Mesendoderm (in vitro differentiated cells): Measurements from ENCODE around the gene ALAS1.

Experiments
- DNase-seq: peaks from one replicate; pipeline ENCODE4 v3.0.0; 2013
- H2AK5ac ChIP-seq: 2 replicates; pipeline ENCODE4 v1.6.1; 2013; ENCODE audit warnings: low read length, inconsistent platforms
- H2BK120ac ChIP-seq: 2 replicates; pipeline ENCODE4 v1.6.1; 2013; ENCODE audit warnings: low read depth, mild to moderate bottlenecking, low read length, moderate library complexity, mixed read lengths
- H2BK15ac ChIP-seq: replicated peaks from 2 replicates; pipeline ENCODE4 v1.6.1; 2013; ENCODE audit warnings: low read depth, mild to moderate bottlenecking, moderate library complexity
- H2BK5ac ChIP-seq: 2 replicates; pipeline ENCODE4 v1.6.1; 2013; ENCODE audit warnings: low read length, inconsistent platforms
- H3K18ac ChIP-seq: 2 replicates; pipeline ENCODE4 v1.6.1; 2013; ENCODE audit warnings: mild to moderate bottlenecking, low read length, mixed read lengths
- H3K23ac ChIP-seq: one replicate; pipeline ENCODE4 v1.6.1; 2013; ENCODE audit warnings: low read length
- H3K27ac ChIP-seq: 2 replicates; pipeline ENCODE4 v1.5.1; 2013; ENCODE audit warnings: low read depth, mild to moderate bottlenecking, inconsistent platforms, low read length, moderate library complexity
- H3K27me3 ChIP-seq: 2 replicates; pipeline ENCODE4 v1.6.1; 2013; ENCODE audit warnings: low read length, control low read depth, mild to moderate bottlenecking, inconsistent platforms; ENCODE audit not compliant: insufficient read depth, poor library complexity
- H3K36me3 ChIP-seq: 2 replicates; pipeline ENCODE4 v1.6.1; 2013; ENCODE audit warnings: low read length, inconsistent platforms; ENCODE audit not compliant: control insufficient read depth, insufficient read depth
- H3K4ac ChIP-seq: one replicate; pipeline ENCODE4 v1.6.1; 2013; ENCODE audit warnings: low read depth, mild to moderate bottlenecking, low read length, moderate library complexity
- H3K4me1 ChIP-seq: 2 replicates; pipeline ENCODE4 v1.6.1; 2013; ENCODE audit warnings: low read depth, low read length, inconsistent platforms; ENCODE audit not compliant: control insufficient read depth
- H3K4me2 ChIP-seq: 2 replicates; pipeline ENCODE4 v1.6.1; 2013; ENCODE audit warnings: low read length
- H3K4me3 ChIP-seq: 2 replicates; pipeline ENCODE4 v1.5.1; 2013; ENCODE audit warnings: mild to moderate bottlenecking, low read length
- H3K56ac ChIP-seq: one replicate; pipeline ENCODE4 v1.6.1; 2013; ENCODE audit warnings: low read length
- H3K79me1 ChIP-seq: 2 replicates; pipeline ENCODE4 v1.6.1; 2013; ENCODE audit warnings: low read length, inconsistent platforms
- H3K79me2 ChIP-seq: 2 replicates; pipeline ENCODE4 v1.6.1; 2013; ENCODE audit warnings: mild to moderate bottlenecking, low read length; ENCODE audit not compliant: control insufficient read depth, insufficient read depth
- H3K9ac ChIP-seq: 2 replicates; pipeline ENCODE4 v1.6.1; 2013; ENCODE audit warnings: low read length, inconsistent platforms
- H4K5ac ChIP-seq: one replicate; pipeline ENCODE4 v1.6.1; 2013; ENCODE audit warnings: low read length
- H4K8ac ChIP-seq: one replicate; pipeline ENCODE4 v1.6.1; 2013; ENCODE audit warnings: low read depth, mild to moderate bottlenecking, control low read depth, low read length, moderate library complexity
- WGBS: extraction: QIAGEN DNeasy Blood & Tissue Kit; methylation state at CpG from one replicate; pipeline ENCODE4 v1.1.7; 2013; ENCODE audit warnings: low lambda C conversion rate, missing lambda C conversion rate; ENCODE audit not compliant: insufficient coverage; ENCODE audit errors: extremely low coverage; 5-methylcytosine and 5-hydroxymethylcytosine counted together

The ALAS1 gene

GRCh38 chr3:52210037-52210436 lies 12.1 kb downstream of the ALAS1 start:
- no peak overlapping the region for H2BK120ac ChIP-seq
- H3K23ac ChIP-seq: no peak overlapping the region
- H4K5ac ChIP-seq: no peak overlapping the region
- no peaks in the 10 kb centered on the region for H3K79me2 ChIP-seq
- no peak overlapping the region for H2BK15ac ChIP-seq
- H2BK5ac ChIP-seq: no peak overlapping the region
- H3K56ac ChIP-seq: no peak overlapping the region
- no peaks in the 10 kb centered on the region for H3K27me3 ChIP-seq
- H3K4me2 ChIP-seq: no peak overlapping the region
- no peaks in the 10 kb centered on the region for H3K4me1 ChIP-seq
- no peak overlapping the region for H3K27ac ChIP-seq
- no peak overlapping the region for H2AK5ac ChIP-seq
- no peak for DNase-seq
- no peak overlapping the region for H3K9ac ChIP-seq
- H3K18ac ChIP-seq: no peak overlapping the region
- peaks cover 29% of the 10 kb centered on the region for H3K36me3 ChIP-seq
- no peaks in the 10 kb centered on the region for H3K79me1 ChIP-seq
- H4K8ac ChIP-seq: no peak overlapping the region
- no peak overlapping the region for H3K4me3 ChIP-seq
- H3K4ac ChIP-seq: no peak overlapping the region

GRCh38 chr3:52210550-52211046 lies 12.6 kb downstream of the ALAS1 start:
- H3K4me1 ChIP-seq: no peaks in the 10 kb centered on the region
- no peak overlapping the region for H3K56ac ChIP-seq
- H3K4me3 ChIP-seq: no peak overlapping the region
- no peak overlapping the region for H2AK5ac ChIP-seq
- no peak overlapping the region for H3K27ac ChIP-seq
- no peak overlapping the region for H4K8ac ChIP-seq
- no peaks in the 10 kb centered on the region for H3K79me2 ChIP-seq
- H3K4ac ChIP-seq: no peak overlapping the region
- H3K36me3 ChIP-seq: peaks cover 28% of the 10 kb centered on the region
- no peak overlapping the region for H3K4me2 ChIP-seq
- WGBS: no CpG with 5 or more reads among the region's 6 CpGs
- H2BK15ac ChIP-seq: no peak overlapping the region
- H2BK5ac ChIP-seq: no peak overlapping the region
- no peak overlapping the region for H2BK120ac ChIP-seq
- H3K27me3 ChIP-seq: no peaks in the 10 kb centered on the region
- H3K18ac ChIP-seq: no peak overlapping the region
- no peak overlapping the region for H3K23ac ChIP-seq
- no peak overlapping the region for H4K5ac ChIP-seq
- H3K79me1 ChIP-seq: no peaks in the 10 kb centered on the region
- no peak overlapping the region for H3K9ac ChIP-seq
- no peak for DNase-seq

GRCh38 chr3:52211268-52211891 lies 13.4 kb downstream of the ALAS1 start:
- Histone ChIP-seq H3K79me1 (no peaks in the 10 kb centered on the region), H2BK5ac (no peak overlapping the region), H3K4me1 (no peaks in the 10 kb centered on the region), H3K4ac (no peak overlapping the region), H3K18ac (no peak overlapping the region), H3K4me3 (no peak overlapping the region), H3K27ac (no peak overlapping the region), H3K56ac (no peak overlapping the region), H4K8ac (no peak overlapping the region), H3K9ac (no peak overlapping the region), H3K23ac (no peak overlapping the region), H2AK5ac (no peak overlapping the region), H3K79me2 (no peaks in the 10 kb centered on the region), H2BK120ac (no peak overlapping the region), H3K36me3 (peaks cover 28% of the 10 kb centered on the region), H3K4me2 (no peak overlapping the region), H4K5ac (no peak overlapping the region), H3K27me3 (no peaks in the 10 kb centered on the region), H2BK15ac (no peak overlapping the region)
- no CpG with 5 or more reads among the region's 18 CpGs for WGBS
- no peak for DNase-seq

- H4K5ac ChIP-seq: no peak overlapping the region
- no peaks in the 10 kb centered on the region for H3K79me2 ChIP-seq
- peaks cover 25% of the 10 kb centered on the region for H3K36me3 ChIP-seq
- H3K56ac ChIP-seq: no peak overlapping the region
- no peak overlapping the region for H2AK5ac ChIP-seq
- no peak overlapping the region for H3K18ac ChIP-seq
- H3K9ac ChIP-seq: no peak overlapping the region
- H2BK15ac ChIP-seq: no peak overlapping the region
- H4K8ac ChIP-seq: no peak overlapping the region
- no peak overlapping the region for H3K27ac ChIP-seq
- no peak overlapping the region for H3K23ac ChIP-seq
- no peak overlapping the region for H2BK120ac ChIP-seq
- H3K79me1 ChIP-seq: no peaks in the 10 kb centered on the region
- H2BK5ac ChIP-seq: no peak overlapping the region
- H3K4me1 ChIP-seq: no peaks in the 10 kb centered on the region
- H3K4me3 ChIP-seq: no peak overlapping the region
- no peak overlapping the region for H3K4me2 ChIP-seq
- no peaks in the 10 kb centered on the region for H3K27me3 ChIP-seq
- no CpG with 5 or more reads among the region's 8 CpGs for WGBS
- H3K4ac ChIP-seq: no peak overlapping the region
- no peak for DNase-seq
Measured at GRCh38 chr3:52213005-52213404, 15.0 kb downstream of the ALAS1 start.

GRCh38 chr3:52213901-52214300 lies 15.9 kb downstream of the ALAS1 start:
- no peak overlapping the region for H3K4me2 ChIP-seq
- H3K23ac ChIP-seq: no peak overlapping the region
- no peak overlapping the region for H4K8ac ChIP-seq
- no peak overlapping the region for H3K27ac ChIP-seq
- H3K36me3 ChIP-seq: peaks cover 19% of the 10 kb centered on the region
- H3K4me3 ChIP-seq: no peak overlapping the region
- no peak overlapping the region for H3K4ac ChIP-seq
- H2AK5ac ChIP-seq: no peak overlapping the region
- no peaks in the 10 kb centered on the region for H3K4me1 ChIP-seq
- H3K18ac ChIP-seq: no peak overlapping the region
- H3K56ac ChIP-seq: no peak overlapping the region
- H2BK15ac ChIP-seq: no peak overlapping the region
- no peaks in the 10 kb centered on the region for H3K27me3 ChIP-seq
- no peak overlapping the region for H2BK120ac ChIP-seq
- H3K79me1 ChIP-seq: no peaks in the 10 kb centered on the region
- no peak for DNase-seq
- H2BK5ac ChIP-seq: no peak overlapping the region
- no peak overlapping the region for H4K5ac ChIP-seq
- H3K79me2 ChIP-seq: no peaks in the 10 kb centered on the region
- no peak overlapping the region for H3K9ac ChIP-seq

GRCh38 chr3:52215351-52215750 lies 17.4 kb downstream of the ALAS1 start:
- Histone ChIP-seq H3K27me3 (no peaks in the 10 kb centered on the region), H3K36me3 (peaks cover 16% of the 10 kb centered on the region), H3K18ac (no peak overlapping the region), H3K4me2 (no peak overlapping the region), H2BK120ac (no peak overlapping the region), H3K9ac (no peak overlapping the region), H3K4ac (no peak overlapping the region), H2BK5ac (no peak overlapping the region), H3K79me1 (no peaks in the 10 kb centered on the region), H2AK5ac (no peak overlapping the region), H3K4me3 (no peak overlapping the region), H3K79me2 (no peaks in the 10 kb centered on the region), H4K8ac (no peak overlapping the region), H3K27ac (no peak overlapping the region), H3K4me1 (no peaks in the 10 kb centered on the region), H4K5ac (no peak overlapping the region), H3K56ac (no peak overlapping the region), H3K23ac (no peak overlapping the region), H2BK15ac (no peak overlapping the region)
- DNase-seq: no peak
- no CpG with 5 or more reads among the region's 7 CpGs for WGBS
